ENCODE data around the gene SCARB2.

GRCh38 chr4:76207549-76207948 is 6.1 kb downstream of the SCARB2 start:
- TF ChIP-seq CTCF (IDR thresholded peaks at IDR 0.05): no peak
- TF ChIP-seq POLR2A (IDR thresholded peaks at IDR 0.05): no peak
